Measurements from ENCODE around the gene HOXC9. TPM values are rescaled to one million over a fixed set of nuclear protein-coding genes. Genes with fewer than 3 reads are reported as not detected.
A peak's percentile ranks its signal among the peaks of the same experiment; 100 is the strongest.

HOXC9 gene
- total RNA-seq, 1 donor from 2014 or later, result not detected

DNA sequence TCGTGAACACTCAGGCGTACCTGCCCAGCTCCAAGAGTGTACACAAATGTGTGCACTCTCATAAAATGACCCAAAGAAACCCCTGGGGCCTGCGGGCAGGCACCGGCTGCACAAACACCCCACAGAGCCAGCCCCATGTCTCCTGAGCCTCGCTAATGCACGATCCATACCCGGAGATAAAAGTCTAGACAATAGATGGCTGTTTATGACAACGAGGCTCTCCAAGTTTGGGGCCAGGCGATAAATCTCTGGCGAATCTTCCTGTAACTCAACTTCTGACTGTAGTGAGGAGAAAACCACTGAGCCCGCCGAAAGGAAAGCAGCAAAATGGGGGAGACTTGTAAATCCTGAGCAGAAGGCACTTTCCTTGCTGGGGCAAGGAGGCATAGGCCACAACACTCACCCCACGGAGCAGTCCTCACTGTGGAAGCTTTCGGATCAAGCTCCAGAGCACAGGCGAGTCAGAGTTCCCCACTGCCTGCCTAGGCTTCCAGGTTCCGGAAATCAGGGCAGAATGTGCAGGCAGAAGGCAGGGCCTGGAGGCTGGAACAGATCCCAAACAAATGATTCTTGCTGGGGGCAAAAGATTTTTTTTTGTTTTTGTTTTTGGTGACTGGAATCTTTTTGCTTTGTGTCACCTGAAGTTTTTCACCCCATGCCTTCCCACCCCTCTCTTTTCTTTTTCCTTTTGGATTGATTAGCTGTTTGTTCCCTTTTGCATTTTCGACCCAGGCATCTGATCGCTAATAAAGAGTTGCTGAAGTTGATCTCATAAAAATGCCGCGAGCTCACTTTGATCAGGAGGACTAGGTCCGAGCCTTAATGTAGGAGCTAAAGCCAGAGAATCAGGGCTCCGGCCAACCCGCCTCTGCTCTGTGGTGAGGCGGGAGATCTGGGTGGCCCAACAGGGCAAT is 31.5 kb upstream of the HOXC9 start:
- peaks cover 2% of the 10 kb centered on the region for H3K36me3 Mint-ChIP-seq (ENCODE audit: low read depth)
- no peak overlapping the region for H3K27ac Mint-ChIP-seq (ENCODE audit: unreplicated experiment)
- no peaks in the 10 kb centered on the region for H3K9me3 Mint-ChIP-seq (ENCODE audit: low read depth)
- TF ChIP-seq, protein P1, sequence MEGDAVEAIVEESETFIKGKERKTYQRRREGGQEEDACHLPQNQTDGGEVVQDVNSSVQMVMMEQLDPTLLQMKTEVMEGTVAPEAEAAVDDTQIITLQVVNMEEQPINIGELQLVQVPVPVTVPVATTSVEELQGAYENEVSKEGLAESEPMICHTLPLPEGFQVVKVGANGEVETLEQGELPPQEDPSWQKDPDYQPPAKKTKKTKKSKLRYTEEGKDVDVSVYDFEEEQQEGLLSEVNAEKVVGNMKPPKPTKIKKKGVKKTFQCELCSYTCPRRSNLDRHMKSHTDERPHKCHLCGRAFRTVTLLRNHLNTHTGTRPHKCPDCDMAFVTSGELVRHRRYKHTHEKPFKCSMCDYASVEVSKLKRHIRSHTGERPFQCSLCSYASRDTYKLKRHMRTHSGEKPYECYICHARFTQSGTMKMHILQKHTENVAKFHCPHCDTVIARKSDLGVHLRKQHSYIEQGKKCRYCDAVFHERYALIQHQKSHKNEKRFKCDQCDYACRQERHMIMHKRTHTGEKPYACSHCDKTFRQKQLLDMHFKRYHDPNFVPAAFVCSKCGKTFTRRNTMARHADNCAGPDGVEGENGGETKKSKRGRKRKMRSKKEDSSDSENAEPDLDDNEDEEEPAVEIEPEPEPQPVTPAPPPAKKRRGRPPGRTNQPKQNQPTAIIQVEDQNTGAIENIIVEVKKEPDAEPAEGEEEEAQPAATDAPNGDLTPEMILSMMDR (IDR thresholded peaks at IDR 0.05), result no peak
- peak; percentile 32 for DNase-seq (ENCODE audit: low spot score)
- peaks cover 12% of the 10 kb centered on the region for H3K4me1 Mint-ChIP-seq (ENCODE audit: low read depth)
- no peak overlapping the region for H3K4me3 Mint-ChIP-seq (ENCODE audit: unreplicated experiment)
- peaks cover 96% of the 10 kb centered on the region for H3K27me3 Mint-ChIP-seq (ENCODE audit: low read depth)

DNA sequence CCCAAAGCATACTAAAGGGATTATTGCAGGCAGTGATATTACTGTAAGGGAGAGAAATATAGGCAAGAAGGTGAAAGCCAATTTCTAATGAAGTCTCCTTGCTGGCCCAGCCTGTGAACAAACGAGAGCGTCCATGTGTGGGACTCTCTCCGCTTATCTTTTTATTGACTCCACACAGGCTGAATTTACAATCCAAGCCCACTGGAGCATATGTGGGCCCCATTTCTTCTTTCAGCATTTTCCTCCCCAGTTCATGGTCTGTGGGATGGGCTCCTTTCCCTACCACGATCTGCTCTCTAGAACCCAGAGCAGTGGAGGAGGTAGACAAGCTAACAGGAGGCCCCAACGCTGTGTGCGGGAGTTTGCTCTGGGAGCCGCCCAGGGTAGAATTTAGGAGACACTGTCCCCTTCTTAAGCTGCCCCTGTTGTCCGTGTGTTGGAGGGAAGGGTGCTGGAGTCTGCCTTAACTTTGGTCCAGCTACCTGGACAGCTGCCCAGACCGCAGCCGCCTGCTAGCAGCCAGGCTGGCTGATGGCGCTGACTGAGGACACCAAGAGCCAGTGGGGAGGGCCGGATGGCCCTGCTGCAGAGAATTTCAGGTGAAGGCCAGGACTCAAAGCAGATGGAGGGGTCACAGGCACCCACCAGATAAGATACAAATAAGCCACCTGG is 30.2 kb upstream of the HOXC9 start:
- Mint-ChIP-seq H3K27ac (ENCODE audit: unreplicated experiment) (no peak overlapping the region), H3K9me3 (ENCODE audit: low read depth) (no peaks in the 10 kb centered on the region), H3K27me3 (ENCODE audit: low read depth) (peaks cover 88% of the 10 kb centered on the region), H3K4me3 (ENCODE audit: unreplicated experiment) (no peak overlapping the region), H3K36me3 (ENCODE audit: low read depth) (peaks cover 2% of the 10 kb centered on the region), H3K4me1 (ENCODE audit: low read depth) (peaks cover 15% of the 10 kb centered on the region)
- peak; percentile 47 for DNase-seq (ENCODE audit: low spot score)
- TF ChIP-seq, protein P1 (IDR thresholded peaks at IDR 0.05), result no peak

DNA sequence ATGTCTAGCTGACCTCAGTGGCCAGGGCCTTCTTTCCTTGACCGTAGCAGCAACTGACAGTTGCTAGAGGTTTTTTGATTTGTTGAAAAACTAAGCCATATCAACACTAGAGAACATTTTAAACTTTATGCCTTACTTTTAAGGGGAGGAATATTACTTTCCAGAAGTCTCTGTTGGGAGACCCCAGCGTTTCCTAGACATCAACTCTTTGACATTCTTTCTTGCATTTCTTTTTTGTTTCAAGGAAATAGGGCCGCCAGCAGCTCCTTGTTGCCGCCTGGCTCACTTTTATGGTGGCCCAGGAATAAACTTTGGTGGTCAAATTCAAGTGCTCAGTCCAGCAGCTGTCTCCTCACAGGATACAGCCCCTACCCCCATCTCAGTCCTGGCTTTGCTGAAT is 29.5 kb upstream of the HOXC9 start:
- H3K27me3 Mint-ChIP-seq (ENCODE audit: low read depth), result peaks cover 86% of the 10 kb centered on the region
- H3K4me1 Mint-ChIP-seq (ENCODE audit: low read depth), result peaks cover 19% of the 10 kb centered on the region
- peaks cover 2% of the 10 kb centered on the region for H3K36me3 Mint-ChIP-seq (ENCODE audit: low read depth)
- TF ChIP-seq, protein P1 (IDR thresholded peaks at IDR 0.05), result no peak
- no peak for DNase-seq (ENCODE audit: low spot score)
- H3K9me3 Mint-ChIP-seq (ENCODE audit: low read depth), result no peaks in the 10 kb centered on the region
- H3K4me3 Mint-ChIP-seq (ENCODE audit: unreplicated experiment), result no peak overlapping the region
- H3K27ac Mint-ChIP-seq (ENCODE audit: unreplicated experiment), result no peak overlapping the region

DNA sequence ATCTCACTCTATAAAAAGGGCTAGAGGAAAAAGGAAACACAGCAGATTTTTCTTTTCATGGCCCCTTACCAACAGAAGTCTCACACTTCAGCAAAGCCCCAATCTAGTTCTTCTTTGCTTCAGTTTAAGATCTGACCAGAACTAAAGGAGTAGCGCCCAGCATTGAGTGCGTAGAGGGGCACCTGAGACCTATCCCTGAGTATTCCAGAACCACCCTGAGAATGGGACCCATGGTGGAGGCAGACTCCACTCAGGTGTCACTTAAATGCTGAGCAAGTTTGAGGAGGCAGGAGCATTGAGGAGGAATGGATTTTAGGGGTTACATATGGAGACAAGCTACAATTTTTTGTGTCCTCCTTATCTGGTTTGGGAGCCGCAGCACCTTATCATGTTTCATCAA is 28.8 kb upstream of the HOXC9 start:
- TF ChIP-seq, protein P1 (IDR thresholded peaks at IDR 0.05), result no peak
- Mint-ChIP-seq H3K36me3 (ENCODE audit: low read depth) (peaks cover 4% of the 10 kb centered on the region), H3K9me3 (ENCODE audit: low read depth) (no peaks in the 10 kb centered on the region), H3K27me3 (ENCODE audit: low read depth) (peaks cover 85% of the 10 kb centered on the region), H3K4me1 (ENCODE audit: low read depth) (peaks cover 23% of the 10 kb centered on the region), H3K4me3 (ENCODE audit: unreplicated experiment) (no peak overlapping the region), H3K27ac (ENCODE audit: unreplicated experiment) (no peak overlapping the region)
- DNase-seq (ENCODE audit: low spot score), result peak; percentile 5

DNA sequence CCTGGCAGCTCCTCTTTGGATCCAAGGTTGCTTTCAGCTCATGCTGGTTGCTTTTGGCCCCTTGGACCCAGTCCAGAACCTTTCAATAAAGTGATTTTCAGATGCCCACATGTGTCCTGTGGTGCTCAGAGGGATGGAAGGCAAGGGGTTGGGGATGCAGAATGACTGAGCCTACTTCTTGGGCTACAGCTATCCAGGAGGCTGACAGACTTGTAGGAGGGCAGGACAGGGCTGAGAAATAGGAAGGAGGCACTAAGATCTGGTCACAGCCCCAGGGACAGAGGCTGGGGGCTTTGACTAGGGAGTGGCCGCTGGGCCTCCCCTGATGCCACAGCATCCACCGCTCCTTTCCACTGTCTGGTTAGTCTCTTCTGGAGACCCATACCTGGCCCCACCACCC is 28.3 kb upstream of the HOXC9 start:
- TF ChIP-seq, protein P1 (IDR thresholded peaks at IDR 0.05), result no peak
- Mint-ChIP-seq H3K4me1 (ENCODE audit: low read depth) (peaks cover 17% of the 10 kb centered on the region), H3K27me3 (ENCODE audit: low read depth) (peaks cover 85% of the 10 kb centered on the region), H3K9me3 (ENCODE audit: low read depth) (no peaks in the 10 kb centered on the region), H3K27ac (ENCODE audit: unreplicated experiment) (no peak overlapping the region), H3K36me3 (ENCODE audit: low read depth) (peaks cover 4% of the 10 kb centered on the region), H3K4me3 (ENCODE audit: unreplicated experiment) (no peak overlapping the region)
- DNase-seq (ENCODE audit: low spot score), result no peak

All from chondrocyte (in vitro differentiated cells).